GM21526 (cell line): ENCODE results near the gene HOXB3.

Experiments used
- ATAC-seq: cut with Tn5 transposase; IDR thresholded peaks from one replicate; pipeline ENCODE4 v1.9.1; 2021; ENCODE audit warnings: moderate library complexity; ENCODE audit not compliant: unreplicated experiment, low FRiP score

The HOXB3 gene

GRCh38 chr17:48532261-48532660 is 57.8 kb downstream of the HOXB3 start:
- no peak for ATAC-seq

GRCh38 chr17:48530887-48531272 is 59.2 kb downstream of the HOXB3 start, which contains the start of gene HOXB1:
HOXB1 (minus strand) TSS chr17:48531011; CDS start chr17:48530904, 107 bp downstream.
- no peak for ATAC-seq

GRCh38 chr17:48530208-48530886 is 59.7 kb downstream of the HOXB3 start:
- ATAC-seq: no peak

GRCh38 chr17:48529683-48530009 is 60.4 kb downstream of the HOXB3 start:
- ATAC-seq: no peak

- no peak for ATAC-seq
Observed at GRCh38 chr17:48528936-48529682, 60.9 kb downstream of the HOXB3 start.

GRCh38 chr17:48528153-48528935 is 61.7 kb downstream of the HOXB3 start:
- no peak for ATAC-seq

GRCh38 chr17:48527547-48527932 is 62.5 kb downstream of the HOXB3 start:
- ATAC-seq: no peak

- no peak for ATAC-seq
Observed at GRCh38 chr17:48526608-48527546, 63.2 kb downstream of the HOXB3 start.

- no peak for ATAC-seq
Observed at GRCh38 chr17:48523010-48523409, 67.0 kb downstream of the HOXB3 start.

GRCh38 chr17:48522031-48522653 is 67.9 kb downstream of the HOXB3 start:
- ATAC-seq: no peak

- ATAC-seq: no peak
Observed at GRCh38 chr17:48520631-48521079, 69.4 kb downstream of the HOXB3 start.

- ATAC-seq: no peak
Observed at GRCh38 chr17:48519427-48519826, 70.6 kb downstream of the HOXB3 start.

- ATAC-seq: no peak
Observed at GRCh38 chr17:48517478-48517877, 72.6 kb downstream of the HOXB3 start.

- ATAC-seq: no peak
Observed at GRCh38 chr17:48515925-48516900, 73.8 kb downstream of the HOXB3 start.

- ATAC-seq: no peak
Observed at GRCh38 chr17:48514477-48514876, 75.6 kb downstream of the HOXB3 start.

GRCh38 chr17:48513666-48514455 is 76.2 kb downstream of the HOXB3 start:
- ATAC-seq: no peak

- no peak for ATAC-seq
Observed at GRCh38 chr17:48513097-48513496, 76.9 kb downstream of the HOXB3 start.
